Embryonic facial prominence (tissue), 1 donor: ENCODE data around the gene NMRAL1.
A peak's percentile ranks its signal among the peaks of the same experiment; 100 is the strongest.

Experiments used
- DNase-seq: peaks from one replicate; pipeline ENCODE4 v3.0.0-alpha.2; 2016; ENCODE audit errors: extremely low spot score

NMRAL1 gene

GRCh38 chr16:4505356-4506147 lies 31.1 kb upstream of the NMRAL1 start:
- DNase-seq = no peak

DNA sequence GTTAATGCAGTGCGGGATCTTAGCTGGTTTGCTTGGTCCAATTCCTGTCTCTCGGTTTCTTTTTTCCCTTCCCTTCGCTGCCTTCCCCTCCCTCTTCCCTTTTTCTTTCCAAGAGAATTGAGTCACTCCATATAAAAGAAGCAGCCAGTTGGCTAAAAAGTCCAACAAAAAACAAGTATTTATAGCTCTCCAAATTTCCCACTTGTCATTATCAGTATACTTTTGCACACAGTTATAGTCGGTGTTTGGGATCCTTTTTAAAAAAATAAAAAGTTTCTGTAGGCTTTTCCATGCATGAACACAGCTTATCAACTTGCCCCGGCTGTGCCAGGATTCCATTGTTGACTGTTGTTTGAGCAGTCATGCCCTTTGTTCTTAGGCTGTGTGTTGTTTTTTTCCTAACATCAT lies 26.6 kb upstream of the NMRAL1 start:
- DNase-seq = no peak

DNA sequence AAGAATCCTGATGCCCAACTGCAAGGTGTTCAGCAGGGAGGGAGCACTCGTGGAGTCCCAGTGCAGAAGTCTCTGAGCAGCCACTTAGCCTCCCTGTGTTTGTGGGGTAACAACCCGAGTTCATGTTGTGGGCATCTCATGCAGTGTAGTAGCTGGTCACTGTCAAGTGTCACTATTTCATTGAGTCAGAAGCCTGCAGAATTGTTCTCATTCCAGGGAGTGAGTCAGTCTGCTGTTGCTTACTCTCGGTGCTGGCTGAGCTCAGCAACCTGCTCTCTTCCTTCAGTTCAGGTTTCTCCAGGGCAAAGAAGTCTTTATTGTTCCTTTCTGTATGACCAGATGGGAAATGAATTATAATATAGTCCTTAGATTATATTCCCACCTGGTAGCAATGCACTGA lies 25.8 kb upstream of the NMRAL1 start:
- no peak for DNase-seq

GRCh38 chr16:4499196-4499555 lies 24.8 kb upstream of the NMRAL1 start:
- DNase-seq = no peak

GRCh38 chr16:4498546-4499195 lies 24.2 kb upstream of the NMRAL1 start:
- DNase-seq = no peak

GRCh38 chr16:4496305-4496704 lies 21.9 kb upstream of the NMRAL1 start:
- DNase-seq = no peak

- DNase-seq = no peak
Measured at GRCh38 chr16:4495766-4496165, 21.3 kb upstream of the NMRAL1 start.

DNA sequence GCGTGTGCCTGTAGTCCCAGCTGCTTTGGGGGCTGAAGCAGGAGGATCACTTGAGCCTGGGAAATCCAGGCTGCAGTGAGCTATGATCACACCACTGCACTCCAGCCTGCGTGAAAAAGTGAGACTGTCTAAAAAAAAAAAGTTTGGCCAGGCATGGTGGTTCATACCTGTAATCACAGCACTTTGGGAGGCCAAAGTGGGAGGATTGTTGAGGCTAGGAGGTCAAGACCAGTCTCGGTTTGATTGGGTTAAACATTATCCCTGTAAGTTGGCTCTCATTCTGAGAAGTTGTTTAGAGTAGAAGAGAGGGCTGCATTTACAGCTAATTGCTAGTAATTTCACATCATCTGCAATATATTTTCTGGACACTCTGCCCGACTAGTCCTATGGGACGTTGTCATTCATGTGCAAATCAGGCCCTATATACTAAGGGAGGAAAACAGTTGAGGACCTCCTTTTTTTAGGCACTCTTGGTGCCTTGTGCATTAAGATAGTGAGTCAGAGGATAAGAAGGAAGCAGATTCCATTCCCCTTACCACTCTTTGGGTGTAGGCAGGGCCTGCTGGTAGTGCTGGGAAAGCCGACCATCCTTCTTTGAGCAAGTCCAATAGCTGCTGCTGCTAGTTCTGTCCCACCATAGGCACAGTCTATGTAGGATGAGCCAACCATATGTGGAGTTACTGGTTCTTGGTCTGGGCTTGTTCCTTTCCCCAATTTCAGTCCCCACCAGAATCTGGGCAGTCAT lies 20.5 kb upstream of the NMRAL1 start:
- DNase-seq = no peak

GRCh38 chr16:4491898-4492297 lies 17.5 kb upstream of the NMRAL1 start:
- DNase-seq = no peak

GRCh38 chr16:4489030-4489429 lies 14.6 kb upstream of the NMRAL1 start:
- DNase-seq = no peak

DNA sequence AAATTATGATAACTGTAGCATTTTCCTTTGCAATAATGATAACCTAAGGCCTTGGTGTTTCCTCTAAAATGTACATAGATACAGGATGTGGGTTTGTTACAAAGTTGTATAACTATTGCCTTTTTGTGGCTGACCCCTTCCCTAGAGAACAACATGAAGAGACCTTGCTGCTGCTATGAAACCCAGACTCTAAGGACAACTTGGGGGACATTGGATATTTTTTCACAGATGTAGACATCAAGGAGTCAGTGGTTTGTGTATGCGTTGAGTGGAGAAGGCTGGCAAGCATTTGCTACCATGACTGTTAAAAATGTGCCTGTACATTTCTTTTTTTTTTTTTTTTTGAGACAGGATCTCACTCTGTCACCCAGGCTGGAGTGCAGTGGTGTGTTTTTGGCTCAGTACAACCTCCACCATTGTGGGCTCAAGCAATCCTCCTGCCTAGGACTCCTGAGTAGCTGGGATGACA lies 14.1 kb upstream of the NMRAL1 start:
- no peak for DNase-seq

- no peak for DNase-seq
Measured at GRCh38 chr16:4487955-4488498, 13.6 kb upstream of the NMRAL1 start.

GRCh38 chr16:4486126-4486893 lies 11.9 kb upstream of the NMRAL1 start:
- no peak for DNase-seq

DNA sequence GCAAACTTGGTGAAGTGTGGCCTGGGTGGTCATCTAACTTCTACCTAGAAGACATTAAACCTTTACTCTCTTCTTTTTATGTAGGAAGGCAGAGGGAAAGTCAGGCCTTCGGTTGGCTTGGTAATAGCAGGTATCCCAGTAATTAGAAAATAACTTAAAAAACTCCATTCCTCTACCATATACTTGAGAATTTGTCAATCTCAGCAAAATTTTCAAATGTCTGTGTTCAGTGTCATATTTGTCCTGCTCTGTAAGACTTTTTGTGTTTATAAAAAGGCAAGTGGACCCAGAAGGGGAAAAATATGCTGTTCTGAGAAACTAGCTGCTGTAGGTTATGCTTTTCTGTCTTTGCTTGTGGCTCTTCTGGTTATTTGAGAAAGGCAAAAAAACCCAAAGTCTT lies 7.5 kb upstream of the NMRAL1 start:
- no peak for DNase-seq

DNA sequence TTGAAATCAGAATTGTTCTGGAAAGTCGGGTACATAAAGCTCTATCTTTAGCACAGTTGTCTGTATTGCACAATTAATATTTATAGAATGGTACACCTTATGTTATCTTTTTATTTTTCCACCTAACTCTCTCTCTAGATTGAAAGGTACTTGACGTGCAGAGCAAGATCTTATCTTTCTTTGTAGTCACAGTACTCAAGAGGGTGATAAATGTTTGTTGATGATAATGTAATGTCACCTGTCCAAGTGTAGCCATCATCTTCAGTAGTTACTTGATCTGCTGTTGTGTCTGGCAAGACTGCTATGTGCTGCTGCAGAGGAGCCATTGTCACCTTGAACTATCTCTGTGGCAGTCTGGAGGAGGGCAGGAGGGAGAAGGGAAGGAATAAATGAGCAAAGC lies 7.1 kb upstream of the NMRAL1 start:
- no peak for DNase-seq

DNA sequence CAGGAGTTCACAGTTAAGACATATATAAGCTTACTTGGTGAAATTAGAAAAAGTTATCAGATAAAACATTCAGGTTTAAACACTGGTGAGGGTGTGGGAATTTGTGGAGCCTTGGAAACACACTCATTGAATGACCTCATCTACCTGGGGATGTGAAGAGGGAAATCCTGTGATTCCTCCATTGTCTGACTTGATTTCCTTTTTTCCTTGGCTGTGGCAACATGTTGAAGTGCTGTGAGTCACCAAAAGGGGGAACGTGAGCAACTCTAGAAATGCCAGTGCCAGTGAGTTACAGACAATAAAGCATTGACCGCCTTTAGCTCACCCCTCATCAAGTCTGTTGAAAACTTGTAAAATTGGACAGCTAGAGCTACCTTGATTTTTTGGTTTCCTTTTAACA lies 3.5 kb upstream of the NMRAL1 start:
- no peak for DNase-seq

DNA sequence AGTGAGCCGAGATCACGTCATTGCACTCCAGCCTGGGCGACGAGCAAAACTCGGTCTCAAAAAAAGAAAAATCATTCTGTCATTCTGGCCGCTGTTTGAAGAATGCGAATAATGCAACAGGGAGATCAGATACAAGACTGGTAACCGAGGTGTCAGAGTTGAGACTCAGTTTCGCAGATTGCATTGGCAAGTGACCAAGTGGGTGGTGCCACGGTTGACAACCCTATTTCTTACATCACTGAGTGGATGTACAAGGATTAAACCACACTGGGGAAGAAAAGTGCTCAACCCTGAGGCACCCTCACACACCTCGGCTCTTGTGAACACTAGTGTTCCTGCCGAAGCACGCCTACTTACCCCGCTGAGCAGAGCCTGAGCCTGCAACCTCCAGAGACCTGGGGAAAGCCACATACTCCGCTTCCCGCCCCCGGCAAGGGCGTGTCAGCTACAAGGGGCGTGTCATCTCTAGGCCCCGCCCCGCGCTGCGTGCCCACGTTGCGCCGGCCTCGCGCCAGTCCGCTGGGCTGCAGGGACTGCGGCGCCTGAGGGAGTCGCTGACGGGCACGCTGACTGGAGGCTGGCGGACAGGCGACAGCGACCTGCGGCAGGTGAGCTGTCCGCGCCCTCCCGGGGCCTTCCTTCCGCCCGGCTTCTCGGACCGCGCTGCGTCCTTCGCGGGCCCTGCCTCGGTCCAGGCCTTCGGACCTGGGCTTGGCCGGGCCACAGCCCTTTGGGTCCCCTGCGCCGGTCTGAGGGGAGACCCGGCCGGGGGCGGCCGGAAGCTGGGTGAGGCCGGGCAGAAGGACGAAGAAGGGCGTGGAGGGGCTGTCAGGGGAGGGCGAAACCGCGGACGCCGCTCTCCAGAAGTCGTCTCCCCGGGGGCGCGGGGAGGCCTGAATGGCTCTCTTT lies 1.7 kb upstream of the NMRAL1 start, which contains the start of gene HMOX2:
Gene HMOX2, plus strand, starts transcription at position 519 of the 909 bp plus-strand sequence. CDS start 29,127 bp downstream, outside the sequence.
- DNase-seq = peak; percentile 72

DNA sequence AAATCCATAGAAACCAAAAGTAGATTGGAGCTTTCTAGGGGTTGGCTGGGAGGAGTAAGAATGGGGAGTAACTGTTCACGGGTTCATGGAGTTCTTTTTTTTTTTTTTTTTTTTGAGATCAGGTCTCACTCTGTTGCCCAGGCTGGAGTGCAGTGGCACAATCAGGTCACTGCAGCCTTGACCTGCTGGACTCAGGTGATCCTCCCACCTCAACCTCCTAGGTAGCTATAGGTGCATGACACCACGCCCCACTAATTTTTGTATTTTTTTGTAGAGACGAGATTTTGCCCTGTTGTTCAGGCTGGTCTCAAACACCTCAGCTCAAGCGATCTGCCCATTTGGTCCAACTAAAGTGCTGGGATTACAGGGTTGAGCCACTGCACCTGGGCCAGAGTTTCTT lies 1.5 kb downstream of the NMRAL1 start:
- DNase-seq = no peak

DNA sequence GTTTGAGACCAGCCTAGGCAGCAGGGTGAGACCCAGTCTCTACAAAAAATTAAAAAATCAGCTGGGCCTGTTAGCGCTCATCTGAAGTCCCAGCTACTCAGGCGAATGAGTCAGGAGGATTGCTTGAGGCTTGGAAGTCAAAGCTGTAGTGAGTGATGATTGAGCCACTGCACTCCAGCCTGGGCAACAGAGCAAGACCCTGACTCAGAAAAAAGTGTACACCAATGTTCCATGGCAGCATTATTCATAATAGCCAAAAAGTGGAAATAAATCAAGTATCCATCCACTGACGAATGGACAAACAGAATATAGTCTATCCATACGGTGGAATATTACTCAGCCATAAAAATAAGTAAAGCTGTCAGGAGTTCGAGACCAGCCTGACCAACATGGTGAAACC lies 2.6 kb downstream of the NMRAL1 start:
- no peak for DNase-seq

DNA sequence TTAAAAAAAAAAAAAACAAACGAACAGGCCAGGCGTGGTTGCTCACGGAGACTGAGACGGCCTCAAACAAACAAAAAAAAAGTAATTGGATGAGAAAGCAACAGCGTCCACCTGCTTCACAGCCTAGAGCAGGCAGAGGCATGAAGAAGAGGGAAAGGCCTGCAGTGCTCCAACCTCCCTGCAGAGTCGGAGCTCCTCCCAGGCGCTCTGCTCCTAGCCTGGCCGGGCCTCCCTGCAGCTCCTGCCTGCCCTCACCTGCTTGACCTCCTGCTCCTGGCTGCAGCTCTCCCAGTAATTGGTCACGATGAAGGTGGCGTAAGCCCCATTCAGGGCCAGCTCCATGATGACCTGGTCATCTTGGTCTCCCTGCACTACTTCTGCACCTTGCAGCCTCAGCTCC lies 5.5 kb downstream of the NMRAL1 start:
- no peak for DNase-seq

DNA sequence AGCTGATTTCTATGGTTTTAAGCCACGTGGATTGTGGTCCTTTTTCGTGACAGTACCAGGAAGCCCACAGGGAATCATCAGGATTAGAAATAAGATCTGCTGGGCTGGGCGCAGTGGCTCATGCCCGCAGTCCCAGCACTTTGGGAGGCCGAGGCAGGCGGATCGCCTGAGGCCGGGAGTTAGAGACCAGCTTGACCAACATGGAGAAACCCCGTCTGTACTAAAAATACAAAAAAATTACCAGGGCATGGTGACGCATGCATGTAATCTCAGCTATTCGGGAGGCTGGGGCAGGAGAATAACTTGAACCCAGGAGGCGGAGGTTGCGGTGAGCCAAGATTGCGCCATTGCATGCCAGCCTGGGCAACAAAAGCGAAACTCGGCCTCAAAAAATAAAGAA lies 6.5 kb downstream of the NMRAL1 start:
- no peak for DNase-seq
